IPS DF 6.9 (cell line): Measurements from ENCODE around the gene IFITM5.

ENCODE experiments used
- DNase-seq: peaks from one replicate; pipeline ENCODE4 v3.0.0-alpha.2; 2013; ENCODE audit warnings: low read depth, low spot score
- H3K27ac ChIP-seq: one replicate; pipeline ENCODE4 v1.5.1; 2013; ENCODE audit warnings: low read length, control low read depth
- H3K27me3 ChIP-seq: 2 replicates; pipeline ENCODE4 v1.6.1; 2013; ENCODE audit warnings: mild to moderate bottlenecking, low read length; ENCODE audit not compliant: control insufficient read depth, insufficient read depth
- H3K36me3 ChIP-seq: 2 replicates; pipeline ENCODE4 v1.6.1; 2013; ENCODE audit warnings: low read length; ENCODE audit not compliant: control insufficient read depth, insufficient read depth
- H3K4me1 ChIP-seq: 2 replicates; pipeline ENCODE4 v1.6.1; 2013; ENCODE audit warnings: low read length; ENCODE audit not compliant: control insufficient read depth, insufficient read depth
- H3K4me3 ChIP-seq: 2 replicates; pipeline ENCODE4 v1.5.1; 2013; ENCODE audit warnings: mild to moderate bottlenecking, low read length
- H3K9me3 ChIP-seq: 2 replicates; pipeline ENCODE4 v1.6.1; 2013; ENCODE audit warnings: low read length, inconsistent platforms; ENCODE audit not compliant: control insufficient read depth, insufficient read depth
- WGBS: extraction: QIAGEN DNeasy Blood & Tissue Kit; methylation state at CpG from one replicate; pipeline ENCODE4 v1.1.7; 2013; ENCODE audit warnings: mixed read lengths, missing lambda C conversion rate; ENCODE audit not compliant: insufficient read length, insufficient coverage; 5-methylcytosine and 5-hydroxymethylcytosine counted together

IFITM5 gene

GRCh38 chr11:299081-299891 is at the start of gene IFITM5:
Gene IFITM5, minus strand, starts transcription at chr11:299526. Its CDS starts 36 bp downstream, at chr11:299490.
- Histone ChIP-seq H3K27ac (no peak within 1 kb of the TSS), H3K27me3 (no peaks in the 10 kb centered on the region), H3K36me3 (peaks cover 6% of the 10 kb centered on the region), H3K4me1 (peaks cover 19% of the 10 kb centered on the region), H3K9me3 (no peaks in the 10 kb centered on the region), H3K4me3 (no peak within 1 kb of the TSS)
- WGBS = no CpG with 5 or more reads among the region's 40 CpGs
- DNase-seq = no peak

DNA sequence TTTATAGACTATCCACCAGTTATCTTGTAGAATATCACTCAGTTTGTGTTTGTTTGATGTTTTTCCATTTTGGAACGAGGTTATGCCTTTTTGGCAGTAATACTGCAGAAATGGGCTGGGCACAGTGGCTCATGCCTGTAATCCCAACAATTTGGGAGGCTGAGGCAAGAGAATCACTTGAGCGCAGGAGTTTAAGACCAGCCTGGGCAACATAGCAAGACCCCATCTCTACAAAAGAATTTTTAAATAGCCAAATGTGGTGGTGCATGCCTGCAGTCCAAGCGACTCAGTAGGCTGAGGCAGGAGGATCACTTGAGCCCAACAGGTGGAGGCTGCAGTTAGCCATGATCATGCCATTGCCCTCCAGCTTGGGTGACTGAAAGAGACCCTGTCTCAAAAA is 47.2 kb upstream of the IFITM5 start:
- Histone ChIP-seq H3K27me3 (no peaks in the 10 kb centered on the region), H3K27ac (no peak overlapping the region), H3K36me3 (no peaks in the 10 kb centered on the region), H3K4me3 (no peak overlapping the region), H3K9me3 (no peaks in the 10 kb centered on the region), H3K4me1 (peaks cover 2% of the 10 kb centered on the region; the same call in 1 of the 2 replicates)
- WGBS = no CpG with 5 or more reads among the region's 3 CpGs
- no peak for DNase-seq

DNA sequence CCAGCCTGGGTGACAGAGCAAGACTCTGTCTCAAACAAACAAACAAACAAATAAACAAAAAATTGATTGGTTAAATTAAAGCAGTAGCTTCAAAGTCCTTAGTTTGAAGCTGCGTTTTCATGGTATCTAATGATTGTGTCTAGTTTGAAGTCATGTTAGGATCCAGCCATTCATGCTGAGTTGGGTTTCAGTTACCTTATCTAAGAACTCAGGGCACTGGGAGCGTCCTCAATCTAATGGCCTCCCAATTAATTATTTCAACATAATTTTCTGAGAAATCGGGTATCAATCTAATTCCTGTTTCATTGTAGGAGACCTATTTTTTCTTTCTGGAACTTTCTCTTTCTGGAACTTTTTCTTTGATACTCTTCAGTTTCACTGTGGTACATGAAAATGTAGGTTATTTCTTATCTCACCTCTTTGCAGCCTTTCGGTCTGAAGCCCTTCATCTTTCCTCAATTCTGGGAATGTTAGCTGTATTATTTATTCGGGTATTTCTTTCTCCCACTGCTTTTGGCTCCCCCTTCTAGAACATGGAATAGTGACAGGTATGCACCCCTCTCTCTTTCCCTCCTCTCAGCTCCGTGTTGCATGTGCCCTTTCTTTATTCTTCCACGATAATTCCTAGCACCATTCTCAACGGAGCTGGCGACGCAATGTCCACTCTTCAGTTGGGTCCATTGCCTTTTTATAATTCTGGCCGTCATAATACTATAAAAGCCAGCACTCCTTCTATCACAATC is 45.7 kb upstream of the IFITM5 start:
- DNase-seq = no peak
- Histone ChIP-seq H3K4me1 (no peaks in the 10 kb centered on the region), H3K27me3 (no peaks in the 10 kb centered on the region), H3K27ac (no peak overlapping the region), H3K9me3 (no peaks in the 10 kb centered on the region), H3K36me3 (no peaks in the 10 kb centered on the region), H3K4me3 (no peak overlapping the region)
- WGBS = no CpG with 5 or more reads among the region's 11 CpGs

DNA sequence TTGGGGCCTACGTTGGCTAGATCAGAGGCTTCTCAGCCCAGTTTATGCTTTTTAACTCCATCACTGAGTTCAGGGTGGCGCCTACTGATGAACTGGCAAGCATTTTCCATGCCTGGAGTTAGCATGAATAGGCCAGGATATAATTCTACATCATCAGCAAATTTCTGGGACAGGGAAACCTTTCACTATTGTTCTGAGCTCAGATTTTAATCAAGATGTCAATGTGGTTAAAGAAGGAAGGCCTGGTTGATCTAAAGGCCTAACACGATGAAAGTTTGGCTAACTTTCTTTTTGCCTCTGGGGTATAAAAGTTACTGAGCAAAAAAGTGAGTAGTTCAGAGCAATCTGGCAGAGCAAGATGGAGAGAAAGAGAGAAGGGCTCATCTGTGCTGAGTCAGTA is 43.0 kb upstream of the IFITM5 start:
- no peak for DNase-seq
- no peaks in the 10 kb centered on the region for H3K4me1 ChIP-seq
- H3K9me3 ChIP-seq = no peaks in the 10 kb centered on the region
- H3K27ac ChIP-seq = no peak overlapping the region
- WGBS = no CpG with 5 or more reads among the region's 3 CpGs
- H3K27me3 ChIP-seq = no peaks in the 10 kb centered on the region
- no peaks in the 10 kb centered on the region for H3K36me3 ChIP-seq
- no peak overlapping the region for H3K4me3 ChIP-seq

DNA sequence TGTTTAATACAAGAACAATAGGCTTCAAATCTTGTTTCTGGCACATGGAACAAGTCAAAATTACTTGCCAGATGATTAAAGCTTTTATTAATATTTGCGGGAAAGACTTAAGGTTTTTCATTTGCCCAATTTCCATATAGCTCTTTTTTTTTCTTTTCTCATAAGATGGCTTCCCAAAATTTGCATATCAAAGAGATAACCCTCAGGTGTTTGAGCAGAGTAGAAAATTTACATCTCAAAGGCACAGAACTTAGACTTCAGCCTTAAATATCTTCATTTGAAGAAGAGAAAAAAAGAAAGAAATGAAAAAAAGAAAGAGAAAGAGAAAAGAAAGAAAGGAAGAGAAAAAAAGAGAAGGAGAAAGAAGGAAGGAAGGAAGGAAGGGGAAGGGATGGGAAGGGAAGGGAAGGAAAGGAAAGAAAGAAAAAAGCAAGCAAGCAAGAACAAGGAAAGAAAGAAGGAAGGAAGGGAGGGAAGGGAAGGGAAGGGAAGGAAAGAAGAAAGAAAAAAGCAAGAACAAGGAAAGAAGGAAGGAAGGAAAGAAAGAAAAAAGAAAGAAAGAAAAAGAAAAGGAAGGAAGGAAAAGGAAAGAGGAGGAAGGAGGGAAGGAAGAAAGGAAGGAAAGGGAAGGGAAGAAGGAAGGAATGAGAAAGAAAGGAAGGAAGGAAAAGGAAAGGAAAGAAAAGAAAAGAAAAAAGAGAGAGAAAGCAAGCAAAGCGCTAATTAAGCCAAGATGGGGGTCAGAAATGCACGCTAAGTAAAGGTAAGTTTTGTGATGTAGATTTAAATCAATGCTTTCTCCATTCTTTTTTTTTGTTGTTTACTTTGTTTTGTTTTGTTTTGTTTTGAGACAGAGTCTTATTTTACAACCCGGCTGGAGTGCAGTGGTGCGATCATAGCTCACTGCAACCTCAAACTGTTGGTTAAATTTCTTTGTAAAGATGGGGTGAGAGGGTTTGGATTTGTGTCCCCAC is 41.5 kb upstream of the IFITM5 start:
- H3K9me3 ChIP-seq = no peaks in the 10 kb centered on the region
- no peak for DNase-seq
- H3K27ac ChIP-seq = no peak overlapping the region
- no CpG with 5 or more reads among the region's 5 CpGs for WGBS
- no peak overlapping the region for H3K4me3 ChIP-seq
- no peaks in the 10 kb centered on the region for H3K27me3 ChIP-seq
- H3K36me3 ChIP-seq = no peaks in the 10 kb centered on the region
- peaks cover 5% of the 10 kb centered on the region; the same call in 1 of the 2 replicates for H3K4me1 ChIP-seq

GRCh38 chr11:339963-340362 is 40.6 kb upstream of the IFITM5 start:
- Histone ChIP-seq H3K36me3 (no peaks in the 10 kb centered on the region), H3K27me3 (no peaks in the 10 kb centered on the region), H3K27ac (no peak overlapping the region), H3K4me1 (peaks cover 5% of the 10 kb centered on the region; the same call in 1 of the 2 replicates), H3K9me3 (no peaks in the 10 kb centered on the region), H3K4me3 (no peak overlapping the region)
- no peak for DNase-seq
- no CpG with 5 or more reads among the region's 2 CpGs for WGBS

- H3K27me3 ChIP-seq = no peaks in the 10 kb centered on the region
- peaks cover 6% of the 10 kb centered on the region; the same call in 1 of the 2 replicates for H3K4me1 ChIP-seq
- H3K27ac ChIP-seq = no peak overlapping the region
- H3K9me3 ChIP-seq = no peaks in the 10 kb centered on the region
- no peak for DNase-seq
- no CpG with 5 or more reads among the region's 6 CpGs for WGBS
- H3K36me3 ChIP-seq = no peaks in the 10 kb centered on the region
- no peak overlapping the region for H3K4me3 ChIP-seq
Observed at GRCh38 chr11:337711-338110, 38.4 kb upstream of the IFITM5 start.

- DNase-seq = no peak
- Histone ChIP-seq H3K27me3 (no peaks in the 10 kb centered on the region), H3K4me1 (peaks cover 6% of the 10 kb centered on the region; the same call in 1 of the 2 replicates), H3K27ac (no peak overlapping the region), H3K36me3 (no peaks in the 10 kb centered on the region), H3K9me3 (no peaks in the 10 kb centered on the region), H3K4me3 (no peak overlapping the region)
- WGBS = no CpG with 5 or more reads among the region's 4 CpGs
Observed at GRCh38 chr11:336659-337198, 37.4 kb upstream of the IFITM5 start.

DNA sequence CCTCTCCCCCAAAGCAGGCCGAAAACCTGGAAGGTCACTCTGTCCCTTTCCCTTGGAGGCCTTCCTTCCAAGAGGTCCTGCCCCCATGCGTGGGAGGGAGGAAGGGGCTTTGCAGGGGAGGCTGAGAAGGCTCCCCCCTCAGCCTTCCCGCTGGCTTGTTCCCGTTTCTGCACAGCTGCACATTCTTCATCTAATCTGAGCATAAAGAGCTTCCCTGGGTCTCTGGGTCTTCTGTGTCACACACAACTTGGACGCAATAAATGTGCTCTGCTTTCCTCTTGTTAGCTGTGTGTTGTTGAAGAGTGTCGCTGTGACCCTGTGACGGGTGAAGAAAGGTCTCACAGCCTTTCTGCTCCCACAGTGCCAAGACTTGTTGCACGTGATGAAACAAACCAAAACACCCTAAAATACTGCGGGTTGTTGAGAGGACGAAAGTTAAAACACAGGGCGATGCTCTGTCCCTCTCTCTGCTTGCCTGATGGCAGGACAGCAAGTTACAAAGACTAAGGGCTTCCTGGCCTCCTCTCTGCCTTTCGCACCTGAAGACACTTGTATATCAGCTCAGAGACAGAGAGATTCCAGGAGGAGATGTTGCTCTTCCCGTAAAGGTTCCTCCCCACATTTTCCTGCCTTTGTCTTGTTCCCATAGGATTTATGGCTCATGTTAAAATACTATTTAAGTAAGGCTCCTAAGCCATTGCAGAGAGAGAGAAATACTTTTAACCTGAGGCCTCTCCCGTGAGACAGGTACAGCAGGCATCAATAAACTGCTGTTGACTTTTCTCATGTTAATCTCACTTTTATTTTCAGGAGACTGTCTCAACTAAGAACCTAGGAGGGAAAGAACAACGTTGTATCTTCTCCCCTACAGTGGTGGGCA is 36.7 kb upstream of the IFITM5 start:
- no peak overlapping the region for H3K4me3 ChIP-seq
- WGBS = no CpG with 5 or more reads among the region's 15 CpGs
- H3K27ac ChIP-seq = no peak overlapping the region
- no peaks in the 10 kb centered on the region for H3K27me3 ChIP-seq
- H3K36me3 ChIP-seq = no peaks in the 10 kb centered on the region
- DNase-seq = no peak
- H3K4me1 ChIP-seq = peaks cover 6% of the 10 kb centered on the region; the same call in 1 of the 2 replicates
- H3K9me3 ChIP-seq = no peaks in the 10 kb centered on the region
